H1 (cell line): ENCODE results near the gene CEMIP2. TPM values are rescaled to one million over a fixed set of nuclear protein-coding genes. Genes with fewer than 3 reads are reported as not detected.

Experiments used
- ASH2L ChIP-seq: fragments of 200-600, 300-600 bp; sonication (generic); IDR thresholded peaks from one replicate; pipeline ENCODE4 v1.7.1; 2017; ENCODE audit warnings: low read length
- CBX5 ChIP-seq: fragments of 300-800, 300-1000 bp; sonication (generic); IDR thresholded peaks from 2 replicates; pipeline ENCODE4 v1.7.1; 2016; ENCODE audit warnings: antibody characterized with exemption, low read length, low read depth
- CHD2 ChIP-seq: IDR thresholded peaks from 2 replicates; pipeline ENCODE4 v1.6.1; 2012; ENCODE audit warnings: low read length, improper control_type of control experiment
- CREB1 ChIP-seq: IDR thresholded peaks from 2 replicates; pipeline ENCODE4 v1.6.1; 2012; ENCODE audit warnings: inconsistent platforms
- EGR1 ChIP-seq: IDR thresholded peaks from 2 replicates; pipeline ENCODE4 v1.6.1; 2011; ENCODE audit warnings: low read depth, low read length, borderline replicate concordance
- HDAC2 ChIP-seq, 2 experiments: fragments of 300-600 bp in 1 of 2; sonication (generic) in 1 of 2; IDR thresholded peaks; 2 replicates each; pipeline ENCODE4 v1.6.1; 2011 to 2012; ENCODE audit warnings: low read depth in 2 of 2, low read length in 2 of 2, mild to moderate bottlenecking in 2 of 2, moderate library complexity in 2 of 2, borderline replicate concordance in 1 of 2, inconsistent platforms in 1 of 2
- JUND ChIP-seq: IDR thresholded peaks from 2 replicates; pipeline ENCODE4 v1.6.1; 2011; ENCODE audit warnings: mild to moderate bottlenecking, improper control_type of control experiment, low read length
- MAX ChIP-seq: IDR thresholded peaks from 2 replicates; pipeline ENCODE4 v1.6.1; 2012; ENCODE audit warnings: inconsistent platforms
- RBBP5 ChIP-seq: IDR thresholded peaks from 2 replicates; pipeline ENCODE4 v1.7.1; 2012; ENCODE audit warnings: low read depth, mild to moderate bottlenecking, inconsistent platforms, low read length, moderate library complexity, borderline replicate concordance
- RFX5 ChIP-seq: IDR thresholded peaks from 2 replicates; pipeline ENCODE4 v1.6.1; 2011; ENCODE audit warnings: low read depth, low read length, improper control_type of control experiment, borderline replicate concordance
- RXRA ChIP-seq: IDR thresholded peaks from 2 replicates; pipeline ENCODE4 v1.6.1; 2011; ENCODE audit warnings: low read depth, mild to moderate bottlenecking, low read length, moderate library complexity; ENCODE audit not compliant: insufficient read depth
- SIRT6 ChIP-seq: IDR thresholded peaks from one replicate; pipeline ENCODE4 v1.7.1; 2012; ENCODE audit warnings: low read length, inconsistent platforms
- polyA plus RNA-seq, 7 experiments: library from polyadenylated mRNA; depleted of rRNA in 3 of 7; stranded (reverse) in 5 of 7; unstranded in 2 of 7; fragments of >200 nt in 5 of 7; fragments of 200-250 nt in 2 of 7; gene quantifications; 1 replicate in 5 of 7; 2 replicates in 1 of 7; 4 replicates in 1 of 7; pipeline versions ENCODE4 v1.2.1 to v1.2.3, GENCODE V29; 2011 to 2013; ENCODE audit warnings: missing spikeins in 2 of 7, mixed read lengths in 2 of 7
- total RNA-seq: library from RNA; stranded (reverse); fragmentation: NEBNext Ultra II Directional; extraction: Animal tissue kit (Norgen Biotek cat#: 25700); gene quantifications from 2 replicates; pipeline ENCODE4 v1.2.1, GENCODE V29; 2021

CEMIP2 gene
- total and polyA plus RNA-seq, 2 of the 8 experiments (the other 6 are each of a cell fraction or from before 2014, with no cell fraction given) = 25.2 to 52.1 TPM

DNA sequence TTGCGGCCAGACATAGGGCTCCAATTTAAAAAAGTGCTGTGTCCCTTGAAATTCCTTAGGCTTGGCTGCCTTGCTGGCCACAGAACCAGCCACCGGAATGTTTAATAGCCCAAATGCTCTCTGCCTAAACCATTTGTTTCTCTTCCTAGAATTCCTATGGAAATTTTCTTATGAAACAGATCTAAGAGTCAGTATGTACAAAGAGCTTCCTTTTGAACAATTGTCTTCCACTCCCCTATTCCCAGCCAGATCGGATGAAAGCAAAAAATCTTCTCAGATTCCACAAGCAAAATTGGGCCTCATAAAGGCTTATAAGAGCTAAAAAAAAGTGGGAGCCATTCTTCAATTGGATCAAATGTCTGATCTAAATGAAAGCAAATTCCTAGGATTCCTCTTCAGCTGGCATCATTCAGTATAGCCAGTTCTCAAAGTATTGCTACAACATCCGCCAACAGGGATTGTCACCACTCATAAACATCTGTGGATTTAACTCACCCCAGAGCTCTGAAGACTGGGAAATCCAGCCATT, 104.3 kb downstream of the CEMIP2 start (continued):
- TF ChIP-seq RBBP5 (no peak), CHD2 (no peak), RFX5 (no peak), RXRA (no peak), CREB1 (no peak), CBX5 (no peak), JUND (no peak), EGR1 (no peak), MAX (no peak), ASH2L (no peak), HDAC2 (IDR thresholded peaks at IDR 0.05; ENCODE audit: borderline replicate concordance in 1 of 2, low read depth in 2 of 2, low read length in 2 of 2) (no peak), SIRT6 (no peak)
